ENCODE data around the gene MORN1. TPM values are rescaled to one million over a fixed set of nuclear protein-coding genes. Genes with fewer than 3 reads are reported as not detected.

Gene MORN1
- total and polyA plus RNA-seq, 2 experiments from 2014 or later, result 4.8 to 11.1 TPM

- H3K79me2 ChIP-seq (replicated peaks; ENCODE audit: insufficient read depth), result no peaks in the 10 kb centered on the region
- H3K36me3 Mint-ChIP-seq (ENCODE audit: low read depth), result no peaks in the 10 kb centered on the region; the same call in 2 of the 3 replicates
- TF ChIP-seq EZH2 (IDR thresholded peaks at IDR 0.05; ENCODE audit: low read depth, unreplicated experiment) (no peak), POLR2AphosphoS5 (IDR thresholded peaks at IDR 0.05; ENCODE audit: low read depth) (no peak), NANOG (IDR thresholded peaks at IDR 0.05; ENCODE audit: borderline replicate concordance) (no peak), ZNF114 (CRISPR knock-in tag; IDR thresholded peaks at IDR 0.05) (no peak), ZNF331 (CRISPR knock-in tag; IDR thresholded peaks at IDR 0.05; ENCODE audit: low read depth) (no peak), EZH2phosphoT487 (IDR thresholded peaks at IDR 0.05; ENCODE audit: unreplicated experiment) (no peak), CTCF (conservative IDR thresholded peaks at IDR 0.05; ENCODE audit: low read depth in 2 of 2) (no peak), JUNB (IDR thresholded peaks at IDR 0.05; ENCODE audit: unreplicated experiment) (no peak)
- peaks cover 7% of the 10 kb centered on the region for H3K27me3 Mint-ChIP-seq (ENCODE audit: insufficient read depth, low read depth, poor library complexity)
- H3K27ac ChIP-seq (ENCODE audit: low read depth), result no peak overlapping the region
- no peaks in the 10 kb centered on the region for H3K9me2 ChIP-seq (ENCODE audit: insufficient read depth)
- H2AFZ ChIP-seq, result no peak overlapping the region
- H3K36me3 ChIP-seq (ENCODE audit: insufficient read depth), result no peaks in the 10 kb centered on the region
- ATAC-seq (no peak), DNase-seq (ENCODE audit: low spot score) (no peak)
- H3K27me3 ChIP-seq (ENCODE audit: insufficient read depth), result no peaks in the 10 kb centered on the region
- no peaks in the 10 kb centered on the region for H3K4me1 ChIP-seq (ENCODE audit: insufficient read depth)
- no peaks in the 10 kb centered on the region for H3F3A ChIP-seq (replicated peaks; ENCODE audit: low read depth)
- H4K20me1 ChIP-seq (replicated peaks; ENCODE audit: insufficient read depth), result no peaks in the 10 kb centered on the region
- H3K4me3 ChIP-seq, result no peak overlapping the region
- H3K9me3 Mint-ChIP-seq, result no peaks in the 10 kb centered on the region
- no peak overlapping the region for H3K4me2 ChIP-seq
- no peaks in the 10 kb centered on the region for H3K4me1 Mint-ChIP-seq
- H3K27ac Mint-ChIP-seq, result no peak overlapping the region
- no peak overlapping the region for H3K4me3 Mint-ChIP-seq
Measured at GRCh38 chr1:2354511-2355372, 36.6 kb downstream of the MORN1 start.

GRCh38 chr1:2353551-2354438 is 37.6 kb downstream of the MORN1 start:
- H3K4me2 ChIP-seq, result no peak overlapping the region
- ATAC-seq (no peak), DNase-seq (ENCODE audit: low spot score) (no peak)
- H4K20me1 ChIP-seq (replicated peaks; ENCODE audit: insufficient read depth), result no peaks in the 10 kb centered on the region
- H3K4me3 ChIP-seq, result no peak overlapping the region
- no peaks in the 10 kb centered on the region for H3K27me3 ChIP-seq (ENCODE audit: insufficient read depth)
- H2AFZ ChIP-seq, result no peak overlapping the region
- no peaks in the 10 kb centered on the region for H3K36me3 ChIP-seq (ENCODE audit: insufficient read depth)
- Mint-ChIP-seq H3K4me3 (no peak overlapping the region), H3K27me3 (ENCODE audit: insufficient read depth, low read depth, poor library complexity) (peaks cover 7% of the 10 kb centered on the region), H3K4me1 (no peaks in the 10 kb centered on the region; the same call in 2 of the 3 replicates), H3K27ac (no peak overlapping the region; the same call in 1 of the 2 replicates), H3K36me3 (ENCODE audit: low read depth) (no peaks in the 10 kb centered on the region; the same call in 2 of the 3 replicates), H3K9me3 (peaks cover 3% of the 10 kb centered on the region; the same call in 1 of the 3 replicates)
- no peaks in the 10 kb centered on the region for H3K4me1 ChIP-seq (ENCODE audit: insufficient read depth)
- 0 out of 2 replicates have a peak overlapping the region, but pooled peaks have one; percentile 26 for H3K27ac ChIP-seq (ENCODE audit: low read depth)
- H3F3A ChIP-seq (replicated peaks; ENCODE audit: low read depth), result 0 out of 2 replicates have a peak, but pooled peaks cover 3% of the 10 kb centered on the region
- H3K79me2 ChIP-seq (replicated peaks; ENCODE audit: insufficient read depth), result no peaks in the 10 kb centered on the region
- H3K9me2 ChIP-seq (ENCODE audit: insufficient read depth), result no peaks in the 10 kb centered on the region
- TF ChIP-seq REST (IDR thresholded peaks at IDR 0.05; ENCODE audit: unreplicated experiment), result no peak
- no peak for TF ChIP-seq STAT1 (IDR thresholded peaks at IDR 0.05; ENCODE audit: unreplicated experiment)
- no peak for TF ChIP-seq EZH2phosphoT487 (IDR thresholded peaks at IDR 0.05; ENCODE audit: unreplicated experiment)
- TF ChIP-seq EZH2 (IDR thresholded peaks at IDR 0.05; ENCODE audit: low read depth, unreplicated experiment), result no peak

All from GM23338 (cell line).